Stimulated activated CD4-positive, alpha-beta T cell treated with anti-CD3 and anti-CD28 coated beads, Interleukin-15, amount 100 ng/mL, for 1 hour (primary cell): Measurements from ENCODE around the gene ARID3C.
A peak's percentile ranks its signal among the peaks of the same experiment; 100 is the strongest.

ENCODE experiments used
- DNase-seq, 2 donors: peaks; one replicate each; pipeline ENCODE4 v3.0.0-alpha.2; 2020; ENCODE audit warnings: low read depth in 1 of 2, low spot score in 1 of 2

Gene ARID3C

DNA sequence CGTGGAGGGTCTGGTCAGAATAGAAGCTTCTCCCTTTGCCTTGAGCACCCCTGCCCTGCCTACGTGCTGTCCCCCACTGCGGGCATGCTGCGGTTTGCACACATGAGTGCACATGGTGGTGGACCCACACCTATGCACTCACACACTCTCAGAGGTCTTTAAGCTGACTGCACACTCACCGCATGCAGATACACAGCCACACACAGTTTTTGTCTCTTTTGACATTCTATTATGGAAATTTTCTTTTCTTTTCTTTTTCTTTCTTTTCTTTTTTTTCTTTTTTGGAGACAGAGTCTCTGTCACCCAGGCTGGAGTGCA is 584 bp upstream of the ARID3C start:
- DNase-seq, result no peak

DNA sequence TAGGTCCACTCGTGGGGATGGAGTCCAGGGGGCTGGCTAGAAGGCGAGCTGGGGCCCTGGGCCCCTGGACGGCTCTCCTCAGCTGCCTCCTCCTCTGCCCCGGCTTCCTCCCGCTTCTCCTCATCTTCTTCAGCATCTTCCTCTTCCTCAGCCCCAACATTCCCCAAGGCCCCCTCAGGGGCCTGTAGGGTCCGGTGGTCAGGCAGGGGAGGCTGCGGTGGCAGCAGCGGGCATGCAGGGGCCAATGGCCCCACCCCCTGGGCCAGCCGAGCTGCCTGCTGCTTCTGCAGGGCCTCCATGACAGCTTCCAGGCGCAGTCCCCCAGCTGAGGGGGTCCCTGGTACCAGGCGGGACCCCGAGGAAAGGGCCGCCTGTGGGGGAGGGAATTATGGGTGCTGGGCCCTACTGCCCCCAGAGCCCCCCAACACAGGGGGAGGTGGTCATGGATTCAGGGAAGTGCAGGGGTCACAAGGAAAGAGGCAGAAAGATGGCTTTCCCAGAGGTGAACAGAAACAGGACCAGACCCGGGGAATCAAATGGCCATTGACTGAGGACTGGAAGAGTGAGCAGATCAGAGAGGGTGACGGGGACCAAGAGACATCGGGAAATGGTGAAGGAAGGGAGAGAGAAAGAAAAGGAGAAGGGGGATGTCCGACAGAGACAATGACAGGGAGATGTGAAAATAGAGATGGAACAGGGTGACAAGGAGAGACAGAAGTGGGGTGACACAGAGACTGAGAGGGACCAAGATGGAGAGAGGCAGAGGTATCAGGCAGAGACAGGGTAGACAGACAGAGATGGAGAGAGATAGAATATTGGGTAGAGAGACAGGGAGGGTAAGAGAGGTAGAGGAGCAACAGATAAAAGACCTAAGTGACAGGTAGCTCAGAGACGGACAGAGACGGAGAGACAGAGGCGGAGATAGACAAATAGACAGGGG is 880 bp downstream of the ARID3C start:
- DNase-seq, result no peak

DNA sequence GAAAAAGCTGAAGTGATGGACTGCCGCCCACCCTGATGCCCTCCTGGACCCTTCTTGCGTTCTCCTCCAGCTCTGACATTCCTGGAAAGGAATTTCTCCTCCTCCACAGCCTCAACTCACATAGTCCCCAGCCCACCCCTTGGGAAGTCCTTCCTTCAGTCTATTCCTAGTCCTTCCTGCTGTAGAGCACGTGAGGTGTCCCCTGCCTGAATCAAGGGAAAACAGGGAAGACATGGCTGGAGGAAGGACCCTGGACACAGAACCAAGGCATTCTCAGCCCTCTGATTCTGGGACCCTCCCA is 3.7 kb downstream of the ARID3C start:
- DNase-seq, result no peak

DNA sequence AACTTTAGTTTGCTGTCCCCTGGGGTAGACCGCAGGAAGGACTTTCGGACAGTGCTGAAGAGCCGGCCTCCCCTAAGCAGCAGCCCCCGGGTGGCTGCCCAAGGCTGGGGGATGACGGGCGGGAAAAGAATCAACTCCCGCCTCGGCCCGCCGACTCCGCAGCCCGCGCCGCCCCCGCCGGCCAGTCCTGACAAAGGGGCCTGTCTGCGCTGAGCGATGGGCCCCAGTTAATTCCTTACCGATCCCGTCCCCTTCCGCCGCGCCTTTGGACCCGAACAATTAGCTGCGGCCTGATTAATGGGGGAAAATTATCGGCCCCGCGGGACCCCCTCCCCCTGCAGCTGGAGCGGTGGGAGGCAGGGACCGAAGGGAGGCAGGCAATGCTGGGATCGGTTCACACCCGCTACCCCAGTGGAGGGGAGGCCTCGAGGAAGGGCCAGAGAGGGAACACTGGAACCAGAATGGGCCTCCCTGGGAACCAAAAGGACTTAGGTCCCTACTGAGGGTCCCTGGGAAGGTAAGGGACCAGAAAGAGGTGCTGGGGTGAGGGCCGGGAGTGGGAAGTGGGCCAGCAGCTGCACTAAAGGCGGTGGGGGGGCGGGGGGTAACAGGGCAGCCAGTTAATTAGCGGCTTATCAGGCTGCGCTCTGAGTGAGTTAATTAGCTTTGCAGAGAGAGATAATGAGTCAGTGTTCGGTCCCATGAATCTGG is 4.2 kb downstream of the ARID3C start:
- DNase-seq, result no peak

DNA sequence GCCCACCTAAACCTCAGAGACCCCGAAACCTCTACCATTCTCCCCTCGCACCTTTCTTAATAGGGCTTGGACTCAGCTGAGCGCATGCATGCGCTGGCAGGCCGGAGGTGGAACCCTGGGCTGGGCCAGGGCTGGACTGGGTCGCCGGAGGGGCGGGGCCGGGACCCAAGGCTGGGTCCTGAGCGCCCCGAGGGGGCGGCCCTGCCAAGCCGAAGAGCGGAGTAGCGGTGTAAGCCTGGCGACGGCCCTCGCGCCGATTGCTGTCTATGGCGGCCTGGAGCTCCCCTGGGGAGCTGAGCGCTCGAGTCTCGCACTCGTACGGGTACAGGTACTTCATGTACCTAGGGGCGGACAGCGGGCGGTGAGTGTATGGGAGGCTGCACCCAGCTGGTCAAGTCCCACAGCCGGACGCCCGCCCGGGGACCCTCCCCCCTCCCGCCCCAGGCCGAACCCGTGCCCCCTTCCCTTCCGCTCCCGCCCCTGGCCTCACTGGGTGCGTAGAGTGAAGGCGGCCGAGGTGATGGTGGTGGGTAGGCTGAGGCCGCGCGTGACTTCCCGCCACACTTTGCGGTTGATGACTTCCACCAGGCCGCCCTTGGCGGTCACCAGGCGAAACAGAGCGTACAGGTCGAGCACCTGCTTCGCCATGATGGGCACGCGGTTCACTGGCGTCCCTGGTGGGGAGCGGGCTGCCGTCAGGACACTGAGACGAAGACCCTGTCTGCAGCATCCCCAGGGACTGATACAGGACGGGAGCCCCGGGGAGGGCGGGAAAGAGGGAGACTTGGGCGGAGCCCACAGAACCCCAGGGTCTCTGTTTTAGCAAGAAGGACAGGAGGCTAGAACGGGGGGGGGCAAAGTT is 5.3 kb downstream of the ARID3C start:
- no peak for DNase-seq

DNA sequence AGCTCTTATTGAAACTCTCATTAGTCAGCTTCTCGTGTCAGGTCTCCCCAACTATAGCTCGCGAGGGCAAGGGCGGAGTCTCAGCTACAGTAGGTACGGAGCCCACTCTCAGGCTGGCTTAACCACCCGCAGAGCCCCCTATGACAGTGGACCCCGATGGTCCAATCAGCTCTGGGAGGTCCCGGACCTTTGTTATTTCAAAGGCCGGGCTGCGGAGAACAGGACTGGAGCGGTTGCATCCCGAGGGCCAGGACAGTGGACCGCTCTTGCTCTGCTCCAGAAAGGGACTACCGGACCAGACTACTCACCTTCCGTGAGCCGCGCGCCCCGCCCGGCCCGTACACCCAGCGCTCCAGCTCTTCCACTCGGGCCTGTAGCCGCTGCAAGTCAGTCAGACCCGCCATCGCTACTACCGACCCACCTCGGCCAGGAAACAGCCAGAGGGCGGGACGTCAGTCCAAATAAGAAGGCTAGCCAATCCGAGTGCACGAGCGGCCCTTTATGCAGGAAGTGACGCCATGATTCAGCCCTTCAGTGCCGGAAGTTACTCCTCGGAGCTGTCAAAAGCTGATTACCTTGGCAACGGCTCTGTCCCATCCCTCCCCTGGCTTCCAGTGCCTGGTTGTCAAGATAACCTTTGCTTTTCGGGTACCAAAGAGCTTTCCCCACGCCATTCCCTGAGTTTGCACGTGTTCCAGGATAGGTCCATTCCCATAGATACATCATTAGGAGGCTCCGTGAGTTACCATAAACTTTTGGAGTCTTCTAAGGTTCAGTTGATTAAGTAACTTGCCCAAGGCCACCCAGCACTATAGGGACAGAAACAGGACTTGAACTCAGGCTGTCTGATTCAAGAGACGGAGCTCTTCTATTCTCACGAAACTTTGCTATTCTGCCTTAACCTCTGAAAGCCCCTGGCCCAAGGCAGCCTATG is 8.5 kb downstream of the ARID3C start, which contains the start of gene DCTN3:
DCTN3 (minus strand) TSS at position 435 of the 934 bp plus-strand sequence; CDS start at position 404, 31 bp downstream.
- DNase-seq, result peak; percentile 69 to 81

DNA sequence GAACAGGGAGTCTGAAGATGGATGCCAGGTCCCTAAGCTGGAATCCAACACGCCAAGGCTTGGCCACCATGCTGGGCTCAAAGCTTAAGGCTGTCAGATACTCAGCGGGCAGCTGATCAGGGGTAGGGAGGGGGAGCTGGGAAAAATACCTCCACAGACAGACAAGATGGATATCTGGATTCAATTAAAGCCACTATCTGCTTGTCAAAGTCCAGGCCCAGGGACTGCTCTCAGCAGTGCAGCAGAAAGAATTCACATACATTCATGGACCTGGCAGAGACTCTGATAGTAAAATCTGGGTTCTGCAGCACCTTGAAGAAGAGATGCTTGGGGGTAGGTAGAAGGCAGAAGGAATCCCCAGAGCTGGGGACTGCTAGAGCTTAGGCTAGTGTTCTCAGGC is 13.7 kb downstream of the ARID3C start:
- DNase-seq, result no peak

DNA sequence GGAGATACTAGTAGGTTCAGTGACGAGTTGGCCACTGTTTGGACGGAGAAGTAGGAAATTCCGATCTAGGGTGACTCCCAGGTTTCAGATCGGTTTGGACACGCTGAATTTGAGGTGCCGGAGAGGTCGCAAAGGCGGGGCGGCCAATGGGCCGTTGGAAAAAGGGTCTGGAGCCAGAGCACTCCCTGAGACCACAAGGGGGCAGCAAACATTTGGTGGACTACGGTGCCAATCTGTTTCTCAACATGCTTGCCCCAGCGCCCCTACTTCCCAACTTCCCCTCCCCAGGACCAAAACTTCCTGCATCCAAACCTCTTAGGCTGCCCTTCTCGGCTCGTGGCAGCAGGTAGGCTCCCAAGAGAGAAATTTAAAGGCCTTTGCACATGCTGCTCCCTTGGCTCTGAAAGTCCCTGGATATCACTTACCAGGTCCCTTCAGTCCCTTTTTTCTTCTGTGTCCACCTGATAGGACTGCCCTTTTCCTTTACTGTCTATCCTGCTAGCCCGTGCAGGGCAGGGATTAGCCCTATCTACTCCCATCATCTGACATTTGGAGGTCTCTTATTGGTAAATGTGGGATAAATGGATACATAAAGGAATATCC is 16.0 kb downstream of the ARID3C start:
- peak in 1 of 2 donors; percentile 43 for DNase-seq

DNA sequence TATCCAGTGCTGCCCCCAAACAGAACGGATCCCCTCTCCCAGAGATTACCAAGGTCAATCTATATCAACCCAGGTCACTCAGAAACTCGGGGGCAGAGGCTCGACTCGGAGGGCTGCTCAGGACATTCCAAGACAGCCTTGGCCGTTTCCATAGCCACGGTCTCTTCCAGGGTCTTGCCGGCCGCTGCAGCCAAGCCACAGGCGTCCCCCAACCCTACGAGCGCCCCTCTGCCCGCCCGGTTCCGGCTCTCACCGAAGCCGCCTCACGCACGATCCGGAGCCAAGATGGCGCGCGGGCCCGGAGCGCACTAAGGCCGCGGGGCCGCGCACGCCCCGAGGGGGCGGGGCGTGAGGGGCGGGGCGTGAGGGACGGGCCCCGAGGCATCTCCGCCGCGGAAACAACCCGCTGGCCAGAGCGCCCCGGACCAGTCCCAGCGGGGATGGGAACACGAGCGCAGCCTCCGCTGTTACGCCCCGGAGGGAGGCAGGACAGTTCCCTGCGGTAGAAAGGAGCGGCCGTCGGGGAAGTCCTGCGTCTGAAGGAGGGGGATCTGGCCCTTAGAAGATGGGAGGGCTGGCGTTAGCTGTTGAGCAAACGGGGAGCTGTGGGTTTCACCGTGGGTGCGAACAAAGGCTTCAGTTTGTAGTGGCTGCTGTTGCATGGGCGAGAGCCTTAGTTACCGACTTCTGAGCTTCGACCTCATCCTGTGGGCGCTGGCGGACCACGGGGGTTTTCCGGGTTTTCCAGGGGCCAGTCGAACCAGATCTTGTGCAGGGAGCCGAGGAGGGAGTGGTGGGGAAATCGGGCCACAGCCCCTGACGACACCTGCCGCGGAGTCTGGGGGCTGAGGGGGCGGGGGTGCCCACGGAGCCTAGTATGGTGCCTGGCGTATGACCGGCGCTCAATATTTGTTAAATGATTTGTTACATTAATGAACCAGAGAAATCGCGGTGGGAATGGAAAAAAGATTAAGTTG is 16.8 kb downstream of the ARID3C start, which contains the start of gene RPP25L:
RPP25L (minus strand) TSS at position 287 of the 977 bp plus-strand sequence. CDS start 801 bp downstream, outside the sequence.
- DNase-seq, result peak; percentile 71 to 86

DNA sequence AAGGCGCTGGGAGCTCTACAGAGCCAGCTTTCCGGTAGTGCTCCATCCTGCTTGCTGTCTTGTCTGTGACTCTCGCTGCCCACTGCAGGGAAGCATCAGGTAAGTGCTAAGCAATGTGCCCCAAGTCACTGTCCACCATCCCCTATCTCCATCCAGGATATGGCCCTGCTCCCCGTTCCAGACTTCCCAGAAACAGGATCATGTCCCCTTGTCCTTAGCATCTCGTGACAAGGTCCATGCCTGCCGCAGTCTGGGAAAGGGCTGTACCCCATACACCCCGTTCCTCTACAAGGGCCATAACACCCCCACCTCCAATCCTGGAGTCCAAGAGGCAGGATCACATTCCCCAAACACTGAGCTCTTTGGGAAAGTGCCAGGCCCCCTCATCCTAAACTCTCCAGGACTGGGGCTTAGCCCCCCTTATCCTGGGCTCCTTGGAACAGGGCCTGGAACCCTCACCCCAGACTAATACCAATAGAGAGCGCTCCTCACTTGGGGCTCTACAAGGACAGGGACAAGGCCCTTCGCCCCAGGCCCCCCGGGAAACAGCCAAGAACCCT is 17.5 kb downstream of the ARID3C start:
- DNase-seq, result no peak

DNA sequence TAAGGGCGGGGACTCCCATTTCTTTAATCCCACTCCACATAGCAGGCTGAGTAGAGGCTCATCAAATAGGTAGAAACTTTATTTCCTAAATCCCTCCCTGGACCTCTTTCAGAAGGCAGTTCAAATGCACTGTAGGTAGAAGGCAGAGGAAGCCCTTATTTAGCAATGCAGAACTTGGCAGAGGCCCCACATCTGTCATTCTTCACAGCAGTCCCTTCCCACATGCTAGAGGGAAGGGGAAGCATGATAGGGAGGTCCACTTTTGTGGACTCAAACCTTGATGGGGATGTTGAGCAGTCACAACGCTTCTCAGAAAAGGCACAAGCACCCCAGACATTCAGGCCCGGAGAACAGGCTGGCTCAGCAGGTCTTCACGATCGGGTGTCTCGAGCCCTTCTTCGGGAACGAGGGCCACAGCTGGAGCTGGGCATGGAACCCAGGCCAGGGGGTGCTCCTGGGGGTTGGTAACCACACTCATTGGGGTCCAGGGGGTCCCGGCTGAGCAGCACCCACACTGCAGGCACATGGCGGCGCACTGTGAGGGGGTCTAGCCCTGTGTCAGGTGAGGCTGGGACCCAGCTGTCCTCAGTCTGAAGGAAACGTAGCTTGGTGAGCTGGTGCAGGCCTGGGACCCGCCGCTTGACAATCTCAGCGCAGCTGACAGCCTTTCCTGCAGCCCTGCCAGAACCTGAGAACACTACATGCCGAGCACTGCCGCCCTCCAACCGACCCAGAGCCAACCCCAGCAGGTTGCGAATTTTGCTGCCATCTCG is 18.2 kb downstream of the ARID3C start:
- DNase-seq, result no peak

DNA sequence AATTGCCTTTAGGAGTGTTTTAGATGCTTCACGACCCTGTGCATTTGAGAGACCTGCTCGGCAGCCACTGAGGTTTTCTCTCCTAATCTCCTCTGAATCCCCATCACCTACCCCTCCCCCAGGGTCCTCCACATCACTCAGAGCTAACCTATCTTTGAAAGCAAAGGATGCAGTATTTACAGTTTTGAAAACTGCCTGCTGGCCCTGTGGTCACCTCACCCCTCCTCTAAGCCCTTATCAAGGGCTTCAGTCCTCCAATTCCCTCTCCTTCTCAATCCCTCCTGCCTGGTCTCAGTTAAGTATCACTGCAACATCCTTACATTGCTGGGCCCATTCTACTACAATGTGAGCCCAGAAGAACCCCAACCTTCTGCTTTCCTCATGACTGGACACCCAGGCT is 21.5 kb downstream of the ARID3C start:
- no peak for DNase-seq

DNA sequence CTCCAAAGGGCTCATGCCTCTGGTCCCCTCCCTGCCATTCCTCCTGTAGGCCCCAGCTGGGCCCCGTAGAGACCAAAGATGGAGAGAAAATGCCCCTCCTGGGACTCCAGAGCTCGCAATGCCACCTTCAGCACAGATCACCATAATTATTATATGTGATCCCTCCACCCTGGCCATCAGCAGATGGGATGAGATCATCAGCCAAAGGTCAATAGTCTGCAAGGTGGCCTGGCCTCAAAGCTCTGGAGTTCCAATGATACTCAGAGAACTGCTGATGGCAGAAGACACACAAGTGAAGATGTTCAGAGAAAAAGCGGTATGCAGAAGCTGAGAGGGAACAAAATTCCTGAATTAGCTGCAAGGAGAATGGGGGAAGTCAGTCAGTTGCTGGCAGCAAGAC is 22.0 kb downstream of the ARID3C start:
- DNase-seq, result no peak

DNA sequence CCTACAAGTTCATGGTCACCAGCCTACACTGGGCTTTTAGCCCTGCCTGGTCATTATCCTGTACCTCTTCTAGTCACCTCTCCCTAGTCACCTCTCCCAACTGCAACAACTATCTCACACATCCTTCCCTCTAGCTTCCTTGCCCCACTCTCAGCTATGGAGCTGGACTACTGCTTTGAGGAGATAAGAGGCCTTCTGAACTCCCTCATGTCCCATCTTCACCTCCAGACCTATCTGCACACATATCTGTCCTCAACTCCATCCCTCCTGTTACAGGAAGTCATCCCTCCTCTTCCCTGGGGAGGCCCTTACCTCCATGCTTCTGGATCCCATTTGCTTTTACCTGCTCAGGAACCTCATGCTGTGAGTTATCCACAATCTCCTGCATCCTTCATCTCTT is 22.7 kb downstream of the ARID3C start:
- DNase-seq, result no peak

DNA sequence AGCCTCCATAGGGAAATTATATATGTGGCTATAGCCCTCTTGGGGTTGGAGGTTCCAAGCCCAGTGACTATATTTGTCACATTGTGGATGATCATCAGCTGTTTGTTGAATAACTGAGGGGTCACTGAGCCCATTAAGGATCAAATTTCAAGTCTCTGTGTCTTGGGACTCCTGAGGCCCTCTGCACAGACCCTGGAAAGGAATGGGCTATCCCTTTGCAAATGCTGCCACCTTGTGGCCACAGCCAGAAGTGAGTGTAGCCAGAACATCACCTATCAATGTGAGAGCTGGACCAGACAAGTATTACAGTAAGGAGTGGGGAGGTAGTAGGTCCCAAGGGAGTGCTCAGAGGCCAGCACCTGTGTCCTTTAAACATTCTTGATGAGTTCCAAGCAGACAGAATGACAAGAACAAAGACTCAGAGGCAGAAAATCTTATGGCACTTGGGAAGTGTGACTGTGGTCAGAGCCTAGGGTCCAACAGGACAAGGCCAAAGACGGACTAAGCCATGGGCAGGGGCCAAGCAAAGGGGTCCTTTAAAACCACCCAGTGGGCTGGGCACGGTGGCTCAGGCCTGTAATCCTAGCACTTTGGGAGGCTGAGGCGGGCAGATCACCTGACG is 25.1 kb downstream of the ARID3C start:
- peak; percentile 62 to 73 for DNase-seq

DNA sequence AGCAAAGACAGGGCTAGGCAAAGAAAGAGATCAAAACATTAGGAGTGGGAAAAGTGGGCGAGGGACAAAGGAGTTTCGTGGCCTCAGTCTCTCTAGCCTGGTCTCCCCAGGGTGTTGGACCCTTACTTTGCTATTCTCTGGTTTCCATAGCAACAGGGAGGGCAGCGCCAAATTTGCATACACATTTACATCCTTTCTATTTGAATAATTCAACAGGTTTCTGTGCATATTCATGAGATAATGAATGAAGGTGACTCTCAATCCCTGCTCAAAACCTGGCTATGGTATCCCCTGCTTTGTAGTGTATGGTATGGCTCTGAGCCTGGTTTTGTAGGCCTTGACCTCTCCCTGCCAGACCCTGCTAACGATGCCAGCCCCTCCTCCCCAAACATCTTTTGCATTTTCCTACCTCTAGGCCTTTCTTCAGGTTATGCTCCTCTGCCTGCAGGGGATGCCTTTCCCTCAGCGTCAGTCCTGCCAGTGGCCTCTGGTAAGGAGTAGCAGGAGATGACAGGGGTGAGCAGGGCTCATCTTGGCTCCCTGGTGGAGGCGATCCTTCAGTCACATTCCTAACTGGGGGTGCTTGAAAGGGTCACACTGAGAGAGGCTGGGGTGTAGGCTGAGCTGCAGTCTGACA is 26.8 kb downstream of the ARID3C start:
- DNase-seq, result no peak

DNA sequence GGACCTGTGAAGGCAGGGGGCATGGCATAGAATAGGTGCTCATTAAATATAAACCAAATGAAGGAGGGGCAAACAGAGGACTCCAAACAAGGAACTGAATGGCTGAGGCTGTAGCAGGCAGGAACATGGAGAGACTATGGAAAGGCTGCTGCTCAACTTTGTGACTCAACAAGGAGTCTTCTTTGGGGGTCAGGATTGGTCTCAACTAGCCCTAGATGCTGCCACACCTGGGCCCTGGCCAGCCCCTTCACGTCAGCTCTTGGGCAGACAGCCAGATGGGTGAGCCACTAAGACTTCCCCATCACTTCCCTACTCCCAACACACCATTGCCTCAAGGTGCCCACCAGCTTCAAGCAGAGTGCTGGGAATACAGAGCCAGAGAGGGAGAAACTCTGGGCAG is 28.0 kb downstream of the ARID3C start:
- no peak for DNase-seq
